Measurements from ENCODE around the gene ADGB. TPM values are rescaled to one million over a fixed set of nuclear protein-coding genes. Genes with fewer than 3 reads are reported as not detected.

The ADGB gene
- total and polyA plus RNA-seq, 9 of the 15 experiments (the other 6 are each of a cell fraction or from before 2014, with no cell fraction given), result not detected

- TF ChIP-seq ZNF445 (CRISPR knock-in tag; IDR thresholded peaks at IDR 0.05; ENCODE audit: low read depth) (0 out of 2 replicates have a peak, but pooled peaks have one; percentile 51), ZSCAN32 (CRISPR knock-in tag; IDR thresholded peaks at IDR 0.05) (peak; percentile 29; the same call in 1 of the 2 replicates), TBL1XR1 (IDR thresholded peaks at IDR 0.05; ENCODE audit: low read length in 2 of 2) (0 out of 4 replicates have a peak, but pooled peaks of 1 of the 2 experiments have one; percentile 31), CBFA2T3 (IDR thresholded peaks at IDR 0.05) (peak; percentile 48), E2F5 (CRISPR knock-in tag; IDR thresholded peaks at IDR 0.05) (0 out of 2 replicates have a peak, but pooled peaks have one; percentile 47), ZNF436 (CRISPR knock-in tag; IDR thresholded peaks at IDR 0.05) (0 out of 2 replicates have a peak, but pooled peaks have one; percentile 40), FOXK2 (conservative IDR thresholded peaks at IDR 0.05 in 1 of 2, IDR thresholded peaks at IDR 0.05 in 1 of 2; ENCODE audit: low read depth in 2 of 2) (0 out of 4 replicates have a peak, but pooled peaks of 1 of the 2 experiments have one; percentile 22), TAF9B (IDR thresholded peaks at IDR 0.05; ENCODE audit: partially characterized antibody) (peak; percentile 17), ERF (CRISPR knock-in tag; IDR thresholded peaks at IDR 0.05) (0 out of 2 replicates have a peak, but pooled peaks have one; percentile 61), TFAP4 (CRISPR knock-in tag; IDR thresholded peaks at IDR 0.05; ENCODE audit: borderline replicate concordance) (peak; percentile 85), TCF7 (IDR thresholded peaks at IDR 0.05; ENCODE audit: borderline replicate concordance) (0 out of 2 replicates have a peak, but pooled peaks have one; percentile 53), HDAC1 (IDR thresholded peaks at IDR 0.05) (peak in 1 of 2 experiments; percentile 52; a peak in 2 of 4 replicates), ZNF239 (CRISPR knock-in tag; IDR thresholded peaks at IDR 0.05) (peak; percentile 45; the same call in 1 of the 2 replicates), FOSL1 (tag; conservative IDR thresholded peaks at IDR 0.05) (peak; percentile 65), ZNF41 (CRISPR knock-in tag; conservative IDR thresholded peaks at IDR 0.05) (0 out of 2 replicates have a peak, but pooled peaks have one; percentile 42), HBP1 (CRISPR knock-in tag; IDR thresholded peaks at IDR 0.05) (0 out of 2 replicates have a peak, but pooled peaks have one; percentile 11)
- TF ChIP-seq, protein P1, sequence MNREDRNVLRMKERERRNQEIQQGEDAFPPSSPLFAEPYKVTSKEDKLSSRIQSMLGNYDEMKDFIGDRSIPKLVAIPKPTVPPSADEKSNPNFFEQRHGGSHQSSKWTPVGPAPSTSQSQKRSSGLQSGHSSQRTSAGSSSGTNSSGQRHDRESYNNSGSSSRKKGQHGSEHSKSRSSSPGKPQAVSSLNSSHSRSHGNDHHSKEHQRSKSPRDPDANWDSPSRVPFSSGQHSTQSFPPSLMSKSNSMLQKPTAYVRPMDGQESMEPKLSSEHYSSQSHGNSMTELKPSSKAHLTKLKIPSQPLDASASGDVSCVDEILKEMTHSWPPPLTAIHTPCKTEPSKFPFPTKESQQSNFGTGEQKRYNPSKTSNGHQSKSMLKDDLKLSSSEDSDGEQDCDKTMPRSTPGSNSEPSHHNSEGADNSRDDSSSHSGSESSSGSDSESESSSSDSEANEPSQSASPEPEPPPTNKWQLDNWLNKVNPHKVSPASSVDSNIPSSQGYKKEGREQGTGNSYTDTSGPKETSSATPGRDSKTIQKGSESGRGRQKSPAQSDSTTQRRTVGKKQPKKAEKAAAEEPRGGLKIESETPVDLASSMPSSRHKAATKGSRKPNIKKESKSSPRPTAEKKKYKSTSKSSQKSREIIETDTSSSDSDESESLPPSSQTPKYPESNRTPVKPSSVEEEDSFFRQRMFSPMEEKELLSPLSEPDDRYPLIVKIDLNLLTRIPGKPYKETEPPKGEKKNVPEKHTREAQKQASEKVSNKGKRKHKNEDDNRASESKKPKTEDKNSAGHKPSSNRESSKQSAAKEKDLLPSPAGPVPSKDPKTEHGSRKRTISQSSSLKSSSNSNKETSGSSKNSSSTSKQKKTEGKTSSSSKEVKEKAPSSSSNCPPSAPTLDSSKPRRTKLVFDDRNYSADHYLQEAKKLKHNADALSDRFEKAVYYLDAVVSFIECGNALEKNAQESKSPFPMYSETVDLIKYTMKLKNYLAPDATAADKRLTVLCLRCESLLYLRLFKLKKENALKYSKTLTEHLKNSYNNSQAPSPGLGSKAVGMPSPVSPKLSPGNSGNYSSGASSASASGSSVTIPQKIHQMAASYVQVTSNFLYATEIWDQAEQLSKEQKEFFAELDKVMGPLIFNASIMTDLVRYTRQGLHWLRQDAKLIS (CRISPR knock-in tag; IDR thresholded peaks at IDR 0.05), result peak; percentile 86; the same call in 1 of the 2 replicates
- TF ChIP-seq, protein P2, sequence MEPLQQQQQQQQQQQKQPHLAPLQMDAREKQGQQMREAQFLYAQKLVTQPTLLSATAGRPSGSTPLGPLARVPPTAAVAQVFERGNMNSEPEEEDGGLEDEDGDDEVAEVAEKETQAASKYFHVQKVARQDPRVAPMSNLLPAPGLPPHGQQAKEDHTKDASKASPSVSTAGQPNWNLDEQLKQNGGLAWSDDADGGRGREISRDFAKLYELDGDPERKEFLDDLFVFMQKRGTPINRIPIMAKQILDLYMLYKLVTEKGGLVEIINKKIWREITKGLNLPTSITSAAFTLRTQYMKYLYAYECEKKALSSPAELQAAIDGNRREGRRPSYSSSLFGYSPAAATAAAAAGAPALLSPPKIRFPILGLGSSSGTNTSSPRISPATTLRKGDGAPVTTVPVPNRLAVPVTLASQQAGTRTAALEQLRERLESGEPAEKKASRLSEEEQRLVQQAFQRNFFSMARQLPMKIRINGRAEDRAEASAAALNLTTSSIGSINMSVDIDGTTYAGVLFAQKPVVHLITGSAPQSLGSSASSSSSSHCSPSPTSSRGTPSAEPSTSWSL (CRISPR knock-in tag; IDR thresholded peaks at IDR 0.05; ENCODE audit: borderline replicate concordance), result peak; percentile 75; the same call in 1 of the 2 replicates
Measured at GRCh38 chr6:146854521-146855255, 255.9 kb downstream of the ADGB start (continued).
